Measurements from ENCODE around the gene STARD7. TPM values are rescaled to one million over a fixed set of nuclear protein-coding genes. Genes with fewer than 3 reads are reported as not detected.

The STARD7 gene
- polyA plus RNA-seq, 2 of the 4 experiments (the other 2 are of a cell fraction), result 101 to 136 TPM

DNA sequence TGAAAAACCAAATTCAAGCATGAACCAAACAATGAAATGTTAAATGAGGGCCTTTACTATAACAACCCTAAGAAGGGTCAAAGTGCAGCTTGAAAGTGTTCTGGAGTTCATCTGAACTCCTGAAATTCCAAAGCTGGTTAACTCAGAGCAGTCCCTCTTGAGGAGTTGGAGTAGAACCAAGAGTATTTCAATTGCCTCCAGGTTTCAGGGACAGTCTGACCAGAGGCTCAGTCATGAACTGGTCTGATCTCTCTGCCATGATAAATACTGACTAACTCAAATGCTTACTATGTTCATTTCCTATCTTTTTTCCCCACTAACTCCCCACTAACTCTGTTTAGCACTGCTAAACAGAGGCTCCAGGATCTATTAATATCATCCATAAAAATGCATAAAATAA, 2.7 kb downstream of the STARD7 start:
- POLR2A ChIA-PET, result interaction anchor here (0.6 kb wide), 1 partner anchor 646 kb away, joined by 3 read pairs; no protein-coding TSS in a partner anchor
- Histone ChIP-seq H3K4me2 (peak overlapping the region; percentile 89), H3K4me3 (no peak overlapping the region), H3K4me1 (peaks cover 61% of the 10 kb centered on the region), H3K9me3 (no peaks in the 10 kb centered on the region), H3K27ac (no peak overlapping the region)
- CTCF ChIA-PET, result interaction anchor here (0.9 kb wide), 2 partner anchors 55 to 93 kb away, joined by 3 to 4 read pairs; no protein-coding TSS in a partner anchor
- TF ChIP-seq POLR2AphosphoS2 (conservative IDR thresholded peaks at IDR 0.05; ENCODE audit: low read length) (no peak), FOXS1 (CRISPR knock-in tag; IDR thresholded peaks at IDR 0.05) (no peak), USF2 (IDR thresholded peaks at IDR 0.05) (no peak), TFCP2L1 (CRISPR knock-in tag; IDR thresholded peaks at IDR 0.05) (no peak), ATOH8 (CRISPR knock-in tag; IDR thresholded peaks at IDR 0.05; ENCODE audit: low read depth) (no peak), BHLHE40 (IDR thresholded peaks at IDR 0.05; ENCODE audit: low read depth, low read length) (no peak), TP53 (CRISPR knock-in tag; IDR thresholded peaks at IDR 0.05) (no peak), HDAC2 (IDR thresholded peaks at IDR 0.05) (no peak), PBX3 (IDR thresholded peaks at IDR 0.05) (no peak), ZFP36 (IDR thresholded peaks at IDR 0.05; ENCODE audit: borderline replicate concordance, partially characterized antibody) (no peak), E2F6 (IDR thresholded peaks at IDR 0.05; ENCODE audit: borderline replicate concordance, low read depth) (no peak), HEYL (CRISPR knock-in tag; IDR thresholded peaks at IDR 0.05) (no peak), CTCF (IDR thresholded peaks at IDR 0.05) (no peak), REST (IDR thresholded peaks at IDR 0.05) (no peak), JUN (IDR thresholded peaks at IDR 0.05) (no peak), HOXA7 (CRISPR knock-in tag; IDR thresholded peaks at IDR 0.05) (no peak), SREBF2 (IDR thresholded peaks at IDR 0.05) (no peak), PHF8 (IDR thresholded peaks at IDR 0.05; ENCODE audit: borderline replicate concordance, low read depth) (no peak)
- ATAC-seq (no peak), FAIRE-seq (no peak), DNase-seq (ENCODE audit: low read depth in 1 of 2, low spot score in 1 of 2) (no peak)

Measured in A549 (cell line).